Panc1 (cell line): ENCODE measurements around the gene FBXW4. TPM values are rescaled to one million over a fixed set of nuclear protein-coding genes. Genes with fewer than 3 reads are reported as not detected.

ENCODE experiments used
- ATAC-seq: fragments of 200-7000 bp; cut with Tn5 transposase; 2 replicates; pipeline ENCODE4 v1.9.1; 2020; ENCODE audit warnings: mild to moderate bottlenecking, moderate library complexity
- BruUV-seq: library from RNA; stranded (reverse); fragments of 400-500 nt; replicated peaks from 2 replicates; lab custom pipeline; 2021; lab: Mats Ljungman, UMichigan
- CTCF ChIA-PET: fragments of 300-600 bp; sonication (Branson Sonifier 250); formaldehyde crosslinking; loops from one replicate; lab custom pipeline; 2022; ENCODE audit warnings: antibody characterized with exemption; lab: Charles Lee
- POLR2A ChIA-PET: fragments of 300-600 bp; sonication (Branson Sonifier 250); formaldehyde crosslinking; loops from one replicate; lab custom pipeline; 2022; ENCODE audit warnings: antibody characterized with exemption; lab: Charles Lee
- DNase-seq: peaks from one replicate; pipeline ENCODE4 v3.0.0-alpha.2; 2010; ENCODE audit warnings: low read depth, low spot score
- H3K27ac ChIP-seq: 2 replicates; pipeline ENCODE4 v1.5.1; 2011; ENCODE audit warnings: mild to moderate bottlenecking, low read length, inconsistent platforms
- H3K27me3 ChIP-seq: fragments of 200-500 bp; sonication (Bioruptor generic); 2 replicates; pipeline ENCODE4 v1.6.0; 2014; ENCODE audit warnings: low read length, inconsistent platforms; ENCODE audit not compliant: control insufficient read depth, insufficient read depth
- H3K36me3 ChIP-seq: fragments of 200-500 bp; sonication (Bioruptor generic); 2 replicates; pipeline ENCODE4 v1.5.1; 2014; ENCODE audit warnings: inconsistent platforms, mild to moderate bottlenecking, low read length, moderate library complexity; ENCODE audit not compliant: control insufficient read depth, insufficient read depth
- H3K4me1 ChIP-seq: 2 replicates; pipeline ENCODE4 v1.5.1; 2011; ENCODE audit warnings: inconsistent platforms, mild to moderate bottlenecking, low read length, moderate library complexity; ENCODE audit not compliant: control insufficient read depth, insufficient read depth
- H3K4me3 ChIP-seq, 2 experiments: 2 replicates each; pipeline ENCODE4 v1.5.1; 2011 to 2012; ENCODE audit warnings: low read depth in 2 of 2, low read length in 2 of 2, mild to moderate bottlenecking in 2 of 2, inconsistent platforms in 1 of 2, moderate library complexity in 1 of 2
- H3K9me3 ChIP-seq: fragments of 200-500 bp; sonication (Bioruptor generic); 2 replicates; pipeline ENCODE4 v1.5.1; 2014; ENCODE audit warnings: low read depth, mild to moderate bottlenecking, inconsistent platforms, low read length, moderate library complexity; ENCODE audit not compliant: control insufficient read depth, insufficient read depth
- CTCF ChIP-seq: fragments of 450-650 bp; IDR thresholded peaks from 2 replicates; pipeline ENCODE4 v1.5.1; 2017; ENCODE audit warnings: mild to moderate bottlenecking
- POLR2AphosphoS5 ChIP-seq: IDR thresholded peaks from 2 replicates; pipeline ENCODE4 v1.6.1; 2012; ENCODE audit warnings: mild to moderate bottlenecking, low read depth, low read length, moderate library complexity
- REST ChIP-seq, 2 experiments: IDR thresholded peaks; 2 replicates each; pipeline ENCODE4 v1.6.1; 2011 to 2012; ENCODE audit warnings: low read depth in 2 of 2, control low read depth in 1 of 2, low read length in 1 of 2, mild to moderate bottlenecking in 1 of 2, moderate library complexity in 1 of 2; ENCODE audit not compliant: insufficient read depth in 1 of 2
- SIN3A ChIP-seq: IDR thresholded peaks from 2 replicates; pipeline ENCODE4 v1.6.1; 2012; ENCODE audit warnings: low read depth, mild to moderate bottlenecking, low read length, moderate library complexity, borderline replicate concordance; ENCODE audit not compliant: insufficient read depth
- TCF7L2 ChIP-seq: IDR thresholded peaks from 2 replicates; pipeline ENCODE4 v1.6.1; 2011; ENCODE audit warnings: mild to moderate bottlenecking, low read depth, low read length, inconsistent platforms
- in situ Hi-C: cut with HindIII; loops from 2 replicates; pipeline ENCODE4 v1.10.0; 2016; ENCODE audit warnings: low sequenced_read_pairs, low pct_unique_long_range_greater_than_20kb
- intact Hi-C: fragments of 100-400 bp; cut with micrococcal nuclease; formaldehyde crosslinking; loops from one replicate; pipeline ENCODE4 v1.10.0; 2022; ENCODE audit not compliant: unreplicated experiment
- total RNA-seq: library from RNA; stranded (reverse); gene quantifications from one replicate; pipeline ENCODE4 v1.2.1, GENCODE V29; 2021; ENCODE audit not compliant: unreplicated experiment

Gene FBXW4
- total RNA-seq, 1 experiment from 2014 or later, result 61.5 TPM

- Histone ChIP-seq H3K4me1 (no peaks in the 10 kb centered on the region; the same call in 1 of the 2 replicates), H3K4me3 (no peak overlapping the region), H3K9me3 (no peaks in the 10 kb centered on the region), H3K36me3 (no peaks in the 10 kb centered on the region), H3K27ac (no peak overlapping the region), H3K27me3 (peaks cover 11% of the 10 kb centered on the region; the same call in 1 of the 2 replicates)
- CTCF ChIA-PET, result no interaction called here
- BruUV-seq, result no TSS peak
- POLR2A ChIA-PET, result interaction anchor here (0.6 kb wide), 1 partner anchor 11 kb away, joined by 3 read pairs; no protein-coding TSS in a partner anchor
- DNase-seq (no peak), ATAC-seq (no peak)
- intact Hi-C loops, result no loop called here
- in situ Hi-C loops, result no loop called here
- no peak for TF ChIP-seq TCF7L2
- no peak for TF ChIP-seq CTCF
- TF ChIP-seq SIN3A, result no peak
- TF ChIP-seq POLR2AphosphoS5, result no peak
- TF ChIP-seq REST (IDR thresholded peaks at IDR 0.05; ENCODE audit: insufficient read depth in 1 of 2, low read depth in 2 of 2, low read length in 1 of 2), result no peak
Observed at GRCh38 chr10:101710793-101711192, 15.8 kb upstream of the FBXW4 start.

DNA sequence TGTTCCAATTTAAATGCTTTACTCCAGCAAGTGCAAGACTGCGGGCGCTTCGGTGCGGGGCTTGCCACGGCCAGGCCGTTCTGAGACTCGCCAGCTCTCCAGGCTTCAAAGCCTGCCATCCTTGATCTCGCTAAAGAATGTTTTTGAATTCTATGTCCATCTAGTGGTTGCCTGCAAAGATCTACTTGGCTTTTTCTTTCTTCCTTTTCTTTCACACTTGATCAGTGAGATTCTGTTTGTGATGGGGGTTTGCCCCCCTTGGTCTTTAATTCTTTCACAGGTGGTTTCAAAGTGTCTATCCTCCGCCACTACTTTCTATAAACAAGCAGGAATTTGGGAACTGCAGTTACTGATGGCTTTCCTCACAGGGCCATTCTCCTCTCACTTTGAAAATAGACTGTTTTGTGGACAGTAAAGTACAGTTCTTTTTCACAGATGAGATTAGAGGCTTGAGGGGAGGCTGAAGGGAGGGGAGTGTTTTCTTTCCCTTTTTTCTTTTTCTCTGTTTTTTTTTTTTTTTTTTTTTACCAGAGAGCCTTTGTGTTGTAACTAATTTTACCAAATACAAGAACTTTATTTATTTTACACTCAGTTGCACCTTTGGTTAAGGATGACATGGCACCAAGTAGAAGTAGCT lies 15.2 kb upstream of the FBXW4 start:
- H3K4me3 ChIP-seq, result no peak overlapping the region
- peaks cover 11% of the 10 kb centered on the region; the same call in 1 of the 2 replicates for H3K27me3 ChIP-seq
- H3K27ac ChIP-seq, result no peak overlapping the region
- TF ChIP-seq SIN3A (no peak), TCF7L2 (no peak), REST (IDR thresholded peaks at IDR 0.05; ENCODE audit: insufficient read depth in 1 of 2, low read depth in 2 of 2, low read length in 1 of 2) (no peak), POLR2AphosphoS5 (no peak), CTCF (no peak)
- CTCF ChIA-PET, result no interaction called here
- ATAC-seq (peak; percentile 65; the same call in 1 of the 2 replicates), DNase-seq (no peak)
- H3K4me1 ChIP-seq, result no peaks in the 10 kb centered on the region; the same call in 1 of the 2 replicates
- intact Hi-C loops (no loop called here), in situ Hi-C loops (no loop called here)
- no peaks in the 10 kb centered on the region for H3K36me3 ChIP-seq
- POLR2A ChIA-PET, result interaction anchor here (0.6 kb wide), 1 partner anchor 11 kb away, joined by 3 read pairs; no protein-coding TSS in a partner anchor
- no peaks in the 10 kb centered on the region for H3K9me3 ChIP-seq
- BruUV-seq, result no TSS peak
